Neutrophil (primary cell): ENCODE results near the gene PADI2.

ENCODE experiments used
- H3K27ac ChIP-seq: fragments of 200-600 bp; sonication (generic); 2 replicates; pipeline ENCODE4 v1.5.1; 2016; ENCODE audit warnings: mild to moderate bottlenecking, moderate library complexity
- H3K27me3 ChIP-seq: fragments of 200-600 bp; sonication (generic); 2 replicates; pipeline ENCODE4 v1.6.0; 2016; ENCODE audit warnings: mild to moderate bottlenecking
- H3K36me3 ChIP-seq: fragments of 200-600 bp; sonication (generic); 2 replicates; pipeline ENCODE4 v1.5.1; 2017
- H3K4me1 ChIP-seq, 2 experiments: fragments of 200-600 bp in 1 of 2; sonication (generic) in 1 of 2; 1 replicate in 1 of 2; 2 replicates in 1 of 2; pipeline versions ENCODE4 v1.5.1 to v1.6.1; 2013 to 2016; ENCODE audit warnings: low read depth in 1 of 2, low read length in 1 of 2, mild to moderate bottlenecking in 1 of 2, moderate library complexity in 1 of 2; ENCODE audit not compliant: control insufficient read depth in 1 of 2, insufficient read depth in 1 of 2
- H3K4me3 ChIP-seq, 2 experiments: fragments of 200-600 bp in 1 of 2; sonication (generic) in 1 of 2; 1 replicate in 1 of 2; 2 replicates in 1 of 2; pipeline ENCODE4 v1.5.1; 2013 to 2016; ENCODE audit warnings: low read depth in 1 of 2, low read length in 1 of 2, mild to moderate bottlenecking in 1 of 2, moderate library complexity in 1 of 2
- H3K9me3 ChIP-seq: fragments of 200-600 bp; sonication (generic); 2 replicates; pipeline ENCODE4 v1.5.1; 2016
- CTCF ChIP-seq: fragments of 200-600 bp; sonication (generic); IDR thresholded peaks from 2 replicates; pipeline ENCODE4 v1.5.1; 2016; ENCODE audit warnings: antibody characterized with exemption

PADI2 gene

GRCh38 chr1:17145648-17146047 lies 26.4 kb upstream of the PADI2 start:
- no peaks in the 10 kb centered on the region for H3K36me3 ChIP-seq
- H3K4me3 ChIP-seq = no peak overlapping the region
- H3K9me3 ChIP-seq = no peaks in the 10 kb centered on the region
- H3K4me1 ChIP-seq = no peaks in the 10 kb centered on the region
- H3K27me3 ChIP-seq = peaks cover 46% of the 10 kb centered on the region
- no peak overlapping the region for H3K27ac ChIP-seq
- TF ChIP-seq CTCF = no peak

GRCh38 chr1:17143760-17144159 lies 24.5 kb upstream of the PADI2 start:
- no peak for TF ChIP-seq CTCF
- Histone ChIP-seq H3K4me1 (no peaks in the 10 kb centered on the region), H3K36me3 (no peaks in the 10 kb centered on the region), H3K4me3 (no peak overlapping the region), H3K27me3 (peaks cover 27% of the 10 kb centered on the region), H3K9me3 (no peaks in the 10 kb centered on the region), H3K27ac (no peak overlapping the region)

GRCh38 chr1:17141441-17142197 lies 22.4 kb upstream of the PADI2 start:
- Histone ChIP-seq H3K27me3 (peaks cover 5% of the 10 kb centered on the region), H3K36me3 (no peaks in the 10 kb centered on the region), H3K9me3 (no peaks in the 10 kb centered on the region), H3K4me3 (no peak overlapping the region), H3K27ac (no peak overlapping the region), H3K4me1 (no peaks in the 10 kb centered on the region)
- TF ChIP-seq CTCF = no peak

GRCh38 chr1:17140279-17140678 lies 21.0 kb upstream of the PADI2 start:
- Histone ChIP-seq H3K36me3 (no peaks in the 10 kb centered on the region), H3K27me3 (no peaks in the 10 kb centered on the region), H3K27ac (no peak overlapping the region), H3K4me3 (no peak overlapping the region), H3K9me3 (no peaks in the 10 kb centered on the region), H3K4me1 (no peaks in the 10 kb centered on the region)
- no peak for TF ChIP-seq CTCF

DNA sequence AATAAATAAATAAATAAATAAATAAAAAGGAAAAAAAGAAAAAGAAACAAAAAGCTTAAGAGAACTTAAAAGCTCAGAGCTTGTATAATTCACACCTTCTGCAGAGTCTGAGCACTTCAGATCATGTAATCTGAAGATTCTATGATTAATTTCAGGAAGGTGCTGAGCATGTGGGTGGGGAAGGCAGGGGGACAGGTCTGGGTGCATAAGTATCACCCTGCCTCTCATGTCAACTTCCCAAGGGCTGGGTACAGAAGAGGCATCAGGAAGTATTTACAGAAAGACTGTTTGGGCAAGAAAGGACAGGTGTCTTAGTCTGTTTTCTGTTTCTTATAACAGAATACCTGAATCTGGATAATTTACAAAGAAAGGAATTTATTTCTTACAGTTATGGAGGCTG lies 20.4 kb upstream of the PADI2 start:
- Histone ChIP-seq H3K4me1 (no peaks in the 10 kb centered on the region), H3K27ac (no peak overlapping the region)

More for the DNA sequence above, 20.4 kb upstream of the PADI2 start:
- TF ChIP-seq CTCF = no peak
- H3K27me3 ChIP-seq = no peaks in the 10 kb centered on the region
- H3K36me3 ChIP-seq = no peaks in the 10 kb centered on the region
- no peak overlapping the region for H3K4me3 ChIP-seq
- H3K9me3 ChIP-seq = no peaks in the 10 kb centered on the region
